ENCODE measurements around the gene CRYL1. TPM values are rescaled to one million over a fixed set of nuclear protein-coding genes. Genes with fewer than 3 reads are reported as not detected.

CRYL1 gene
- total and polyA plus RNA-seq, 2 experiments from 2014 or later: 65.5 to 66.2 TPM

GRCh38 chr13:20416223-20416745, 109.4 kb downstream of the CRYL1 start:
- Histone ChIP-seq H3K79me2 (no peaks in the 10 kb centered on the region), H3K9me3 (ENCODE audit: low read depth) (no peaks in the 10 kb centered on the region), H3K9me2 (replicated peaks; ENCODE audit: insufficient read depth) (no peaks in the 10 kb centered on the region), H3K27me3 (no peaks in the 10 kb centered on the region), H3K36me3 (replicated peaks; ENCODE audit: insufficient read depth, low read depth) (no peaks in the 10 kb centered on the region), H3K27ac (no peak overlapping the region), H3K4me3 (no peak overlapping the region), H2AFZ (no peak overlapping the region), H3K4me2 (no peak overlapping the region), H3K4me1 (ENCODE audit: insufficient read depth) (peaks cover 9% of the 10 kb centered on the region), H4K20me1 (ENCODE audit: insufficient read depth, poor library complexity, severe bottlenecking) (no peaks in the 10 kb centered on the region)
- 88% methylated on average over 14 of the region's 14 CpGs for WGBS (ENCODE audit: low lambda C conversion rate, missing lambda C conversion rate)
- no peak for DNase-seq (ENCODE audit: low spot score)
- TF ChIP-seq EZH2 (IDR thresholded peaks at IDR 0.05; ENCODE audit: borderline replicate concordance): no peak
- no peak for TF ChIP-seq CTCF (IDR thresholded peaks at IDR 0.05; ENCODE audit: poor library complexity)
- TF ChIP-seq EZH2phosphoT487 (IDR thresholded peaks at IDR 0.05; ENCODE audit: low read depth, severe bottlenecking, unreplicated experiment): no peak

GRCh38 chr13:20415694-20416107, 110.0 kb downstream of the CRYL1 start:
- Histone ChIP-seq H3K9me3 (ENCODE audit: low read depth) (no peaks in the 10 kb centered on the region), H2AFZ (no peak overlapping the region), H4K20me1 (ENCODE audit: insufficient read depth, poor library complexity, severe bottlenecking) (no peaks in the 10 kb centered on the region), H3K79me2 (no peaks in the 10 kb centered on the region), H3K36me3 (replicated peaks; ENCODE audit: insufficient read depth, low read depth) (no peaks in the 10 kb centered on the region), H3K4me2 (no peak overlapping the region), H3K27me3 (no peaks in the 10 kb centered on the region), H3K4me3 (no peak overlapping the region), H3K9me2 (replicated peaks; ENCODE audit: insufficient read depth) (no peaks in the 10 kb centered on the region), H3K4me1 (ENCODE audit: insufficient read depth) (peaks cover 9% of the 10 kb centered on the region), H3K27ac (no peak overlapping the region)
- 96% methylated on average over 27 of the region's 27 CpGs for WGBS (ENCODE audit: low lambda C conversion rate, missing lambda C conversion rate)
- no peak for DNase-seq (ENCODE audit: low spot score)
- TF ChIP-seq CTCF (IDR thresholded peaks at IDR 0.05; ENCODE audit: poor library complexity) (no peak), EZH2 (IDR thresholded peaks at IDR 0.05; ENCODE audit: borderline replicate concordance) (no peak), EZH2phosphoT487 (IDR thresholded peaks at IDR 0.05; ENCODE audit: low read depth, severe bottlenecking, unreplicated experiment) (no peak)

- Histone ChIP-seq H3K4me2 (no peak overlapping the region), H3K4me3 (no peak overlapping the region), H3K27me3 (no peaks in the 10 kb centered on the region), H3K9me3 (ENCODE audit: low read depth) (no peaks in the 10 kb centered on the region), H3K9me2 (replicated peaks; ENCODE audit: insufficient read depth) (no peaks in the 10 kb centered on the region), H2AFZ (no peak overlapping the region), H3K36me3 (replicated peaks; ENCODE audit: insufficient read depth, low read depth) (no peaks in the 10 kb centered on the region), H3K4me1 (ENCODE audit: insufficient read depth) (peaks cover 9% of the 10 kb centered on the region), H3K79me2 (no peaks in the 10 kb centered on the region), H3K27ac (no peak overlapping the region), H4K20me1 (ENCODE audit: insufficient read depth, poor library complexity, severe bottlenecking) (no peaks in the 10 kb centered on the region)
- TF ChIP-seq EZH2phosphoT487 (IDR thresholded peaks at IDR 0.05; ENCODE audit: low read depth, severe bottlenecking, unreplicated experiment) (no peak), CTCF (IDR thresholded peaks at IDR 0.05; ENCODE audit: poor library complexity) (no peak), EZH2 (IDR thresholded peaks at IDR 0.05; ENCODE audit: borderline replicate concordance) (no peak)
- 98% methylated on average over 31 of the region's 31 CpGs for WGBS (ENCODE audit: low lambda C conversion rate, missing lambda C conversion rate)
- no peak for DNase-seq (ENCODE audit: low spot score)
Measured at GRCh38 chr13:20415306-20415679, 110.4 kb downstream of the CRYL1 start.
